Gastroesophageal sphincter (tissue), 3 donors: Measurements from ENCODE around the gene RHOC.

Experiments
- POLR2A ChIP-seq, 2 donors: fragments of 450-650 bp; IDR thresholded peaks; one replicate each; pipeline ENCODE4 v1.6.1; 2017; ENCODE audit warnings: antibody characterized with exemption in 2 of 2, mild to moderate bottlenecking in 2 of 2, moderate library complexity in 1 of 2
- TF ChIP-seq, protein P1 (sequence below), 4 experiments: fragments of 200-600 bp in 2 of 4; fragments of 450-650 bp in 2 of 4; sonication (generic) in 1 of 4; IDR thresholded peaks; one replicate each; pipeline ENCODE4 v1.5.1; 2017 to 2019; ENCODE audit warnings: antibody characterized with exemption in 4 of 4, mild to moderate bottlenecking in 2 of 4, moderate library complexity in 2 of 4

GRCh38 chr1:112719706-112720105 lies 12.8 kb upstream of the RHOC start:
- no peak for TF ChIP-seq POLR2A (IDR thresholded peaks at IDR 0.05)
- TF ChIP-seq, protein P1, sequence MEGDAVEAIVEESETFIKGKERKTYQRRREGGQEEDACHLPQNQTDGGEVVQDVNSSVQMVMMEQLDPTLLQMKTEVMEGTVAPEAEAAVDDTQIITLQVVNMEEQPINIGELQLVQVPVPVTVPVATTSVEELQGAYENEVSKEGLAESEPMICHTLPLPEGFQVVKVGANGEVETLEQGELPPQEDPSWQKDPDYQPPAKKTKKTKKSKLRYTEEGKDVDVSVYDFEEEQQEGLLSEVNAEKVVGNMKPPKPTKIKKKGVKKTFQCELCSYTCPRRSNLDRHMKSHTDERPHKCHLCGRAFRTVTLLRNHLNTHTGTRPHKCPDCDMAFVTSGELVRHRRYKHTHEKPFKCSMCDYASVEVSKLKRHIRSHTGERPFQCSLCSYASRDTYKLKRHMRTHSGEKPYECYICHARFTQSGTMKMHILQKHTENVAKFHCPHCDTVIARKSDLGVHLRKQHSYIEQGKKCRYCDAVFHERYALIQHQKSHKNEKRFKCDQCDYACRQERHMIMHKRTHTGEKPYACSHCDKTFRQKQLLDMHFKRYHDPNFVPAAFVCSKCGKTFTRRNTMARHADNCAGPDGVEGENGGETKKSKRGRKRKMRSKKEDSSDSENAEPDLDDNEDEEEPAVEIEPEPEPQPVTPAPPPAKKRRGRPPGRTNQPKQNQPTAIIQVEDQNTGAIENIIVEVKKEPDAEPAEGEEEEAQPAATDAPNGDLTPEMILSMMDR (IDR thresholded peaks at IDR 0.05) = no peak
